ENCODE results near the gene TM4SF18. TPM values are rescaled to one million over a fixed set of nuclear protein-coding genes. Genes with fewer than 3 reads are reported as not detected.

Gene TM4SF18
- total and polyA plus RNA-seq, 7 donors: 1.8 to 7.7 (median 3.4) TPM

DNA sequence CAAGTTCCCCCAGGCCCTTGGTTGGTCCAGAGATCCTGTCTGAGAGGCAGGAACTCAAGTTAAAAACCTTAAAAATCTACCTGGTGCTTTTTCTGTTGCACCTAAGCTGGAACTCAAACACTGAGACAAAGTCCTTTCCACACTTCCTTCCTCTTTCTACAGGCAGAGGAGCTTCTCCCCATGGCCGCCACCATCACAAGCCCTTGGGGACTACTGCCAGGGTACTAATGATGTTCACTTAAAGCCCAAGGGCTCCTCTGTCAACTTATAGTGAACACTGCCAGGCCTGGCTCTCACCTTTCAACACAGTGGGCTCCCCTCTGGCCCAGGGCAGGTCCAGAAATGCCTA is 26.0 kb downstream of the TM4SF18 start:
- Histone ChIP-seq H3K27me3 (ENCODE audit: insufficient read depth in 3 of 3, low read length in 2 of 3) (no peaks in the 10 kb centered on the region), H3K4me3 (no peak overlapping the region), H3K27ac (no peak overlapping the region), H3K4me1 (no peaks in the 10 kb centered on the region), H3K36me3 (ENCODE audit: insufficient read depth in 1 of 2, low read depth in 1 of 2) (no peaks in the 10 kb centered on the region), H3K9me3 (no peaks in the 10 kb centered on the region)
- DNase-seq: no peak
- no peak for ATAC-seq
- 93 to 95% (median 94%) methylated on average over 1 of the region's 1 CpG for WGBS, 3 donors
- TF ChIP-seq CTCF (IDR thresholded peaks at IDR 0.05): no peak
- intact Hi-C loops (cut with DNase I): no loop called here

DNA sequence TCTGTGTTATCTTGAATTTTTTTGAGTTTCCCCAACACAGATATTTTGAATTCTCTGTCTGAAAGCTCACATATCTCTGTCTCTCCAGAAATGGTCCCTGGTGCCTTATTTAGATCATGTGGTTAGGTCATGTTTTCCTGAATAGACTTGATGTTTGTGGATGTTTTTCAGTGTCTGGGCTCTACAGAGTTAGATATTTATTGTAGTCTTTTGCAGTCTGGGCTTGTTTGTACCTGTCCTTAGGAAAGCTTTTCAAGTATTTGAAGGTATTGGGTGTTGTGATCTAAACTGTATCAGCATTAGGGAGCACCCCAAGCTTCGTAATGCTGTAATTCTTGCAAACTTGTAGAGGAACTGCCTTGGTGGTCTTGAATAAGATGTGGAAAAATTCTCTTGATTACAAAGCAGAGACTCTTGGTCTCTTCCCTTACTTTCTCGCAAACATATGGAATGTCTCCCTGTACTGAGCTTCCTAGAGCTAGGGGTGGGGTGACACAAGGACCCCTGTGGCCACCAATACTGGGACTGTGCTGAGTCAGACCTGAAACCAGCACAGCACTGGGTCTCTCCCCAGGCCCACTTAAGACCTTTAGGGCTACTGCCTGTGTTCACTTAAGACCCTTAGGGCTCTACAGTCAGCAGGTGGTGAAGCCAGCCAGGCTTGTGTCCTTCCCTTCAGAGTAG is 26.5 kb downstream of the TM4SF18 start:
- 95 to 96% (median 96%) methylated on average over 2 of the region's 2 CpGs for WGBS, 3 donors
- no peak overlapping the region for H3K4me3 ChIP-seq

GRCh38 chr3:149305376-149305775 is 28.1 kb downstream of the TM4SF18 start:
- Histone ChIP-seq H3K27me3 (ENCODE audit: insufficient read depth in 3 of 3, low read length in 2 of 3) (no peaks in the 10 kb centered on the region), H3K27ac (no peak overlapping the region), H3K4me1 (peaks cover 4% of the 10 kb centered on the region), H3K4me3 (no peak overlapping the region), H3K36me3 (ENCODE audit: insufficient read depth in 1 of 2, low read depth in 1 of 2) (no peaks in the 10 kb centered on the region), H3K9me3 (no peaks in the 10 kb centered on the region)
- no peak for DNase-seq
- intact Hi-C loops (cut with DNase I): no loop called here
- TF ChIP-seq CTCF (IDR thresholded peaks at IDR 0.05): no peak
- 96 to 100% (median 98%) methylated on average over 2 of the region's 2 CpGs for WGBS, 3 donors
- ATAC-seq: no peak

More for the DNA sequence above, 26.5 kb downstream of the TM4SF18 start:
- no peaks in the 10 kb centered on the region for H3K4me1 ChIP-seq
- DNase-seq: no peak
- no peak overlapping the region for H3K27ac ChIP-seq
- H3K27me3 ChIP-seq (ENCODE audit: insufficient read depth in 3 of 3, low read length in 2 of 3): no peaks in the 10 kb centered on the region
- intact Hi-C loops (cut with DNase I): no loop called here
- no peak for TF ChIP-seq CTCF (IDR thresholded peaks at IDR 0.05)
- ATAC-seq: no peak
- no peaks in the 10 kb centered on the region for H3K9me3 ChIP-seq
- H3K36me3 ChIP-seq (ENCODE audit: insufficient read depth in 1 of 2, low read depth in 1 of 2): no peaks in the 10 kb centered on the region

GRCh38 chr3:149299938-149300801 is 33.3 kb downstream of the TM4SF18 start:
- no peaks in the 10 kb centered on the region for H3K36me3 ChIP-seq (ENCODE audit: insufficient read depth in 1 of 2, low read depth in 1 of 2)
- intact Hi-C loops (cut with DNase I): loop anchor here in 1 of 2 donors (10.0 kb wide), 1 partner anchor 175 kb away; the partner anchor contains the start of gene TM4SF4
- WGBS, 3 donors: 22 to 33% (median 25%) methylated on average over 5 of the region's 5 CpGs
- H3K27ac ChIP-seq: peak overlapping the region; percentile 75
- ATAC-seq (peak; percentile 78 to 88 (median 86)), DNase-seq (peak in 1 of 2 donors; percentile 28)
- H3K4me1 ChIP-seq: peaks cover 37% of the 10 kb centered on the region
- no peaks in the 10 kb centered on the region for H3K9me3 ChIP-seq
- H3K4me3 ChIP-seq: no peak overlapping the region
- TF ChIP-seq CTCF (IDR thresholded peaks at IDR 0.05): no peak
- H3K27me3 ChIP-seq (ENCODE audit: insufficient read depth in 3 of 3, low read length in 2 of 3): no peaks in the 10 kb centered on the region

Measured in psoas muscle (tissue), 8 donors.